ENCODE data around the gene GPD2.
"Not testable (repeated sequence)": the region's sequence is repeated elsewhere in the genome, so short reads cannot be mapped to it uniquely, and the experiment has no call there.

The GPD2 gene

GRCh38 chr2:156580501-156580900 lies 144.3 kb downstream of the GPD2 start:
- no peak for DNase-seq (ENCODE audit: extremely low read depth in 1 of 2, low read depth in 1 of 2)

- no peak for DNase-seq (ENCODE audit: extremely low read depth in 1 of 2, low read depth in 1 of 2)
Observed at GRCh38 chr2:156581280-156581679, 145.1 kb downstream of the GPD2 start.

GRCh38 chr2:156585457-156585856 lies 149.3 kb downstream of the GPD2 start:
- no peak for DNase-seq (ENCODE audit: extremely low read depth in 1 of 2, low read depth in 1 of 2)

- no peak for DNase-seq (ENCODE audit: extremely low read depth in 1 of 2, low read depth in 1 of 2)
Observed at GRCh38 chr2:156586621-156587020, 150.4 kb downstream of the GPD2 start.

GRCh38 chr2:156589381-156590079 lies 153.4 kb downstream of the GPD2 start:
- DNase-seq (ENCODE audit: extremely low read depth in 1 of 2, low read depth in 1 of 2), result no peak

GRCh38 chr2:156590085-156590739 lies 154.0 kb downstream of the GPD2 start:
- DNase-seq (ENCODE audit: extremely low read depth in 1 of 2, low read depth in 1 of 2), result no peak

- no peak for DNase-seq (ENCODE audit: extremely low read depth in 1 of 2, low read depth in 1 of 2)
Observed at GRCh38 chr2:156592809-156593593, 156.8 kb downstream of the GPD2 start.

GRCh38 chr2:156593594-156593921 lies 157.4 kb downstream of the GPD2 start:
- no peak for DNase-seq (ENCODE audit: extremely low read depth in 1 of 2, low read depth in 1 of 2)

- DNase-seq (ENCODE audit: extremely low read depth in 1 of 2, low read depth in 1 of 2), result no peak
Observed at GRCh38 chr2:156598563-156598962, 162.4 kb downstream of the GPD2 start.

- DNase-seq (ENCODE audit: extremely low read depth in 1 of 2, low read depth in 1 of 2), result no peak
Observed at GRCh38 chr2:156600196-156600595, 164.0 kb downstream of the GPD2 start.

- no peak for DNase-seq (ENCODE audit: extremely low read depth in 1 of 2, low read depth in 1 of 2)
Observed at GRCh38 chr2:156601855-156602551, 165.8 kb downstream of the GPD2 start.

- DNase-seq (ENCODE audit: extremely low read depth in 1 of 2, low read depth in 1 of 2), result no peak
Observed at GRCh38 chr2:156602552-156602933, 166.4 kb downstream of the GPD2 start.

- no peak for DNase-seq (ENCODE audit: extremely low read depth in 1 of 2, low read depth in 1 of 2)
Observed at GRCh38 chr2:156615836-156616322, 179.7 kb downstream of the GPD2 start.

GRCh38 chr2:156618071-156618470 lies 181.9 kb downstream of the GPD2 start:
- not testable (repeated sequence) for DNase-seq (ENCODE audit: extremely low read depth in 1 of 2, low read depth in 1 of 2)

- DNase-seq (ENCODE audit: extremely low read depth in 1 of 2, low read depth in 1 of 2), result no peak
Observed at GRCh38 chr2:156619021-156619539, 182.9 kb downstream of the GPD2 start.

- DNase-seq (ENCODE audit: extremely low read depth in 1 of 2, low read depth in 1 of 2), result no peak
Observed at GRCh38 chr2:156622491-156622890, 186.3 kb downstream of the GPD2 start.

GRCh38 chr2:156625360-156626170 lies 189.4 kb downstream of the GPD2 start:
- no peak for DNase-seq (ENCODE audit: extremely low read depth in 1 of 2, low read depth in 1 of 2)

- DNase-seq (ENCODE audit: extremely low read depth in 1 of 2, low read depth in 1 of 2), result no peak
Observed at GRCh38 chr2:156626931-156627330, 190.8 kb downstream of the GPD2 start.

- no peak for DNase-seq (ENCODE audit: extremely low read depth in 1 of 2, low read depth in 1 of 2)
Observed at GRCh38 chr2:156630579-156631337, 194.6 kb downstream of the GPD2 start.

All from stimulated activated CD8-positive, alpha-beta memory T cell treated with anti-CD3 and anti-CD28 coated beads, Interleukin-7, amount 100 ng/mL, for 48 hours (primary cell).